GM11168 (cell line): ENCODE measurements around the gene TENT5C.

Source experiments
- in situ Hi-C: fragments of 300-500 bp; cut with MboI; formaldehyde crosslinking; loops from one replicate; pipeline ENCODE4 v1.12.0; 2022; ENCODE audit warnings: low sequenced_read_pairs; ENCODE audit not compliant: unreplicated experiment

The TENT5C gene

GRCh38 chr1:117632269-117633067, 26.6 kb downstream of the TENT5C start:
- in situ Hi-C loops: no loop called here

GRCh38 chr1:117633068-117633345, 27.2 kb downstream of the TENT5C start:
- in situ Hi-C loops: no loop called here

GRCh38 chr1:117633423-117633822, 27.6 kb downstream of the TENT5C start:
- in situ Hi-C loops: no loop called here

- in situ Hi-C loops: no loop called here
Observed at GRCh38 chr1:117633936-117634335, 28.1 kb downstream of the TENT5C start.

DNA sequence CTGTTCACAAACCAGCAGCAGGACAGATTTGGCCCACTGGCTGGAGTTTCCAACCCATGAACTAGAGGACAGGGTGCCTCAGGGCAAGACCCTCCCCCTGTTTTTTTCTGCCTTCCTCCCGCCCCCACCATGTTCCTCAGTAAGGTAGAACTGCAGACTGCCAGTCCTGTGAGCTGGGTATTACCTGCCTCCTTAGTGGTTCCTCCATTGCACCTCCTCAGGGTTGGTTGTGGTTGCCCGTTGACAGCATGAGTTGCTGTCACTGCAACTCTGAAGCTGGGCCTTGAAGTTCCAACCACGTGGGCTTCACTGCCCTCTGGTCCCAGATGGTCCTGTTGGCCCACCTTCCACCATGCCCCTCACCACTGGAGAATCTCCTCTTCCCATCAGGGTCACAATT, 28.8 kb downstream of the TENT5C start:
- in situ Hi-C loops: no loop called here

DNA sequence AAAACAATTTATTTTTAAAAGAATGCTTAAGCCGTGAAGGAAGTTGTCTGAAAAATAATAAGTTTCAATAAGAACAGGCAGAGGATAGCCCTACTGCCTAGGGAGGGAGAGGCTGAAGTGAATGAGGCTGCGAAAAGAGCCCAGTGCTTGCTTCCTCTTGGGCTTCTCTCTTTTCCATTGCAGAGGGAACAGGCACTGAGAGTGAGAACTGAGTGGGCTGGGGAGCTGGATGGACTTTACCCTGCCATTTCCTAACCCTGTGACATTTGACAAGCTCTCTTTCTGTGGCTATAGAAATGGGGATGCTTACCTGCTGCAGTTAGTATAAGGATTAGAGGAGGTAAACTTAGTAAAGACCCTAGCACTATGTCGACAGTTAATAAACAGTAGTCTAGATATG, 30.0 kb downstream of the TENT5C start:
- in situ Hi-C loops: no loop called here

DNA sequence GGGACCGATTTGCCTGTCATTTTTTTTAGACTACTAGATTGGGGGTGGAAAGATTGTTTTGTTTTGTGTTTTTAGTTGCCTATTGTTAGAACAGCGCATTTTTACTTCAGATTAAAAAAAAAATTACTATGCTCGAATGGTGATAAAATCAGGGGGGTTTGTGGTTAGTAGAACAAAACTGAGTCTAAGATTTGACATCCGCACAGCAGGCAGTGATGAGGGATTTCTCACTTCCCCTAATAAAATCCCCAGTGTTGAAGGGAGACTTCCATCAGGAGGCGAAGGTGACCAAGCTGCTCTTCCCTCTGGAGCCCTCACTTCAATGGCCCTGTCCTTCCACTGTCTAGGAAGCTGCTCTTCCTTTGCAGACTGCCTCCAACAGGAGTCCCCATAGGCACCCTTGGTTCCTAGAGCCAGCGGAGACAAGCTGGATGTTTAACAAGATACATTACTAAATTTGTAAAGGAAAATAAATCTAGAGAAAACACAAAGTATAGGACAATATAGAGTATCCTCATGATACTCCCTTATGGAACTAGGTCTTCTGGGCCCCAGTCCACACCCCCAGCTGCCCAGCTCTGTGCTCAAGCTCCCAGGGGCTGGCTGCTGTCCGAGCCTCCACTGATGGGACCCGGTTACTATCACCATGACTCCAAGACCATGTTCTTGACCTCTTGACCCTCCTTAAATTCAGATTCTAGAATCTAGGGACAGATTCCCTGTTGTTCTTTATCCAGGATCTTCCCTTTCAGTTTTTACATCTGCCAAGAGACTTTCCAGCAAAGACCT, 31.0 kb downstream of the TENT5C start:
- in situ Hi-C loops: no loop called here

GRCh38 chr1:117638141-117638540, 32.3 kb downstream of the TENT5C start:
- in situ Hi-C loops: no loop called here

DNA sequence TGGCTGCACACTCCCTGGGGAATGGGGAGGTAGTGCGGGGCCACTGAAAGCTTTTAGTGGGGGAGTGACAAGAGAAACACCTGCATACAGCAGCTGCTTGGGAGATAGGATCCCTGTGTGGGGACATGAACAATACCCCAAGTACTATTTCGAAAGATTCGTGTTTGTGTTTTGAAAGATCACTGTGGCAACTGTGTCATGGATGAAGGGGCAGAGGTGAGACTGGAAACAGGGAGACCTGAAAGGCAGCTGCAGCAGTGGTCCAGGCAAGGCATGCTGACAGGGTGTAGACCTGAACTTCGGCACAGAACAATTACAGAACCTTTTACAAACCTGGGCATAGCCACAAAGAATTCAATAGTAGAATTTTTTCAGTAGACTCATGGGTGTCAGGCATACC, 32.9 kb downstream of the TENT5C start:
- in situ Hi-C loops: no loop called here

GRCh38 chr1:117639741-117640140, 33.9 kb downstream of the TENT5C start:
- in situ Hi-C loops: no loop called here

DNA sequence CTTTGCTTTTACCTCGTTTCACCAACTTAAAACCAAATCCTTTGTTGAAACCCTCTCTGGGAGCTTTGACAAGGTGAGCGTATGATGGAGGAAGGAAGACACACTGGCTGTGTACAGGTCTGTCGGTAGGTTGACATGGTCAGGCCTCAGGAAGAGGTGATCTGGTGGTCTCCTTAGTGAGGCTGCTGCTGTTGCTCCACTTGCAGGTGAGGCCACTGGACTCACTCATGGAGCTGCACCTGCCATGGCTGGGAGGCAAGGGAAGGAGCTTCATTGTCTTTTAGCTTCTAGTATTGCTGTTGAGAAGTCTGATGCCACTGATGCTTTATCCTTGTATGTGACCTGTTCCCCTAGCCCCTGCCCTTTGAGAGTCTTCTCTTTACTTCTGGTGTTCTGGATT, 35.7 kb downstream of the TENT5C start:
- in situ Hi-C loops: no loop called here

- in situ Hi-C loops: no loop called here
Observed at GRCh38 chr1:117642963-117643362, 37.1 kb downstream of the TENT5C start.

GRCh38 chr1:117643601-117644000, 37.8 kb downstream of the TENT5C start:
- in situ Hi-C loops: no loop called here

GRCh38 chr1:117644696-117645311, 39.0 kb downstream of the TENT5C start:
- in situ Hi-C loops: no loop called here

DNA sequence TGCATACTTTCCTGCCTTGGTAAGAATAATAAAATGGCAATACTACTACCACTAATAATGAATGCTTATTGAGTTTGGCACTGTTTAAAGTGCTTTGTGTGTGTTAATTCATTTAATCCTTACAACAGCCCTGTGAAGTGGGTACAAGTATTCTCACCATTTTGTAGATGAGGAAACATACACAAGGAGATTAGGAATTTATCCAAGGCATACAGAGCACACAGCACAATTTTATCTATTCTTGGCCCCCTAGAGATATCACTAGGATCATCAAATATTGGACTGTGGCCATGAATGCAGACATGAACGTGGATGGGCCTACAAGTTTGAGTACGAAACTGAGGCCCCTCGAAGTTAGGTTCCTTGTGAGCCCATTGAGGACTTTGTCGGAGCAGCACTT, 39.5 kb downstream of the TENT5C start:
- in situ Hi-C loops: no loop called here

GRCh38 chr1:117646007-117646811, 40.4 kb downstream of the TENT5C start:
- in situ Hi-C loops: no loop called here

- in situ Hi-C loops: no loop called here
Observed at GRCh38 chr1:117646956-117647355, 41.1 kb downstream of the TENT5C start.

- in situ Hi-C loops: no loop called here
Observed at GRCh38 chr1:117648015-117648414, 42.2 kb downstream of the TENT5C start.

- in situ Hi-C loops: no loop called here
Observed at GRCh38 chr1:117650840-117651568, 45.2 kb downstream of the TENT5C start.

- in situ Hi-C loops: no loop called here
Observed at GRCh38 chr1:117651616-117652015, 45.8 kb downstream of the TENT5C start.
